LHCN-M2 (cell line): ENCODE data around the gene USP40. TPM values are rescaled to one million over a fixed set of nuclear protein-coding genes. Genes with fewer than 3 reads are reported as not detected.

Experiments used
- DNase-seq: peaks from one replicate; pipeline ENCODE4 v3.0.0-alpha.2; 2012; ENCODE audit warnings: low read depth
- total RNA-seq: library from RNA; depleted of rRNA; stranded (reverse); fragments of >200 nt; gene quantifications from 2 replicates; pipeline ENCODE4 v1.2.3, GENCODE V29; 2014

The USP40 gene
- total RNA-seq, 1 experiment from 2014 or later: 28.5 TPM

GRCh38 chr2:233444501-233444900 is 122.1 kb downstream of the USP40 start:
- DNase-seq: no peak

- DNase-seq: peak; percentile 64
Observed at GRCh38 chr2:233443511-233444183, 122.9 kb downstream of the USP40 start.

DNA sequence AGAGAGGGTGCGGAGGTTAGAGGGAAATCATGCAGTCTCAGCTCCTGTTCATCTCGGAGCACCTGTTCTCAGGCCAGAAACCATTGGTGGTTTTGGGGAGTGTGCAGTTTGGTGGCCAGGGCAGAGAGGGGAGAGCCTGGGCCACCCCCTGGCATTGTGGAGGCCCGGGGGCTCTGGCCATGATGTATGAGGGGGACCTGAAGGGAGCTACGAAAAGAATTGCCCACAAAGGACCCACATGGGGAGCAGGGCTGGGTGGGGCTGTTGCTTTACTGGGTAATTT is 124.6 kb downstream of the USP40 start:
- DNase-seq: no peak

- no peak for DNase-seq
Observed at GRCh38 chr2:233441161-233442027, 125.2 kb downstream of the USP40 start.

DNA sequence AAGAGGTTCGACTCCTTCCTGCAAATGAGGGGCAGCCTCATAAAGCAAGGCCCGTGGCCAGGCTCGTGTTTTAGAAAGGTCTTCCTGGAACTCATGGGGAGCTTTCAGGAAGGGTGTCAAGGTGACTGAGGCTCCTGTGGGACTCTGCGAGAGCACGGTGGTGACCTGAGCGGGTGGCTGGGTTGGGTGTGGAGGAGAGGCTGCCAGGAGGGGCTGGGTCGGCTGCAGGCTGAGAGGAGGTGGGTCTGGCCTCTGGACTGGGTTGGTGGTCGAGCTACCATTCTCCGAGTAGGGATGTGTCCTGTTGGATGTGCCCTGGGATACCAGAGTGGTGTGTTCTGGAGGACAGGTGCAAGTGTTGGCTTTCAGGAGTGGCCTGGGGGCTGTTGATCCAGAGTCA is 125.9 kb downstream of the USP40 start:
- no peak for DNase-seq

GRCh38 chr2:233440314-233440713 is 126.3 kb downstream of the USP40 start:
- DNase-seq: no peak

GRCh38 chr2:233439191-233439590 is 127.4 kb downstream of the USP40 start:
- DNase-seq: no peak

GRCh38 chr2:233438573-233439147 is 127.9 kb downstream of the USP40 start:
- DNase-seq: no peak

DNA sequence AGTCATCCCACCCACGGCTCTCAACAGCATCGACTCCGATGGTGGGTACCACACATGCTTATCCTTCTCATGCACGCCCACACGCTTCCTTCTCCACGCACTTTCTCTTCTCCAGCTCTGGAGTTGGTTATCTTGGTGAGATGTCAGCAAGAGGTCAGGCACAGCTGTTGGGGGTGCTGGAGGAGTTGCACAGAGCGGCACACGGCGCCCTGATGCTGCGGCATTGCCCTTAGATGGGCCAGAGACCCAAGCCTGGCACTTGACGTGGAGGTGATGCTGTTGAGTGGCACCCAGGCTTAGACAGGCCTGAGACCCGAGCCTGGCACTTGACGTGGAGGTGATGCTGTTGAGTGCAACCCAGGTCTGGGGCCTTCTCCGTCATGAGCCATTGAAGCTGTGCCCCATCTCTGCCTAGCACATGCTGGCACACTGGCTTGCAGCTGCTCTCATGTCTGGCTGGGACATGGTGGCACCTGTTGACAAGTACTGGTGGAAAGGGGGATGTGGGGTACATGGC is 129.1 kb downstream of the USP40 start:
- no peak for DNase-seq

DNA sequence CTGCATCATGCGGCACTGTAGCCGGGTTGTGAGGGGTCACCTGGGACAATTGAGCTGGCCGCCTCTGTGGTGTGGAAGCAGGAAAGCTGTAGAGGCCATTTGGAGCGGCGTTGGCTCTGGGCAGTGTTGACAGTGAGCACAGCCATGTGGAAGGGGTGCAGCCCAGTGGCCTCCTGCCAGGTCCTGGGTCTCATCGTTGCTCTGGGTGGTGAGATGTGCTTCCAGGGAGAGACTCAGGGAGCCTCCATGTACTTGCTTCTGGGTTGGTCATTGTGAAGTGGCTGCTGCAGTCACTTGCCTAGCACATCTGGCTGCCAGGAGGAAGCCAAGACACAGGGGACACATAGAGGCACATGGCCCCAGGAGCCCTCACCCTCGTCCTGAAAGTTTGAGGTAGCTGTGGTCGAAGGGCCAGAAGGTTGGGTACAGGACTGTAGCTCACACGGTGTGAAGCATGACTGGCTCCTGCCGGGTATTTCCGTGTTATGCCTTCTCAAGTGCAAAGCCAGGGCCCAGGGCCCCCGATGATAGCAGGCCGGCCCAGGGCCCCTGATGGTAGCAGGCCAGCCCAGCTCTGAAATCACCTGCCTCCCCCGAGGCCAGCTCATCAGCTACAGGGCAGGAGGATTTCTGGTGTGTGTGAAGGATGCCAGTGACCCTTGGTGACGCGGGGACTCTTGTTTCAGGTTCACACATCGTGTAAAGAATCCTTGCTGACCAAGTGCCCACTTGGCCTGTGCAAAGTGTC is 129.7 kb downstream of the USP40 start:
- DNase-seq: no peak

DNA sequence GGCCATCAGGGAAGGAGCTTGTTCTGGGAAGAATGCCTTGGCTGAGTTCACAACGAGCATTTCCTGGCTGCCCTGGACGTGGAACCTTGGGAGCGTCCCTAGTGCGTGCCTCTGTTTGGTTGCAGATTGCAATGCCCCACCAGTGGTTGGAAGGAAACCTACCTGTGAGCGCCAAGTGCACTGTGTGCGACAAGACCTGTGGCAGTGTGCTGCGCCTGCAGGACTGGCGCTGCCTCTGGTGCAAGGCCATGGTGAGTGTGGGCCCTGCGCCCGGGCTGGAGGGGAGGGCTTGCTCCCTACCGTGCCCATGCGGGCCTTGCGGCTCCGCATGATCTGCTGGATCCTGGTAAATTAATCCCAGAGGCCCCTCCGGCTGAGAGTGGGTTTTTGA is 130.4 kb downstream of the USP40 start:
- no peak for DNase-seq

DNA sequence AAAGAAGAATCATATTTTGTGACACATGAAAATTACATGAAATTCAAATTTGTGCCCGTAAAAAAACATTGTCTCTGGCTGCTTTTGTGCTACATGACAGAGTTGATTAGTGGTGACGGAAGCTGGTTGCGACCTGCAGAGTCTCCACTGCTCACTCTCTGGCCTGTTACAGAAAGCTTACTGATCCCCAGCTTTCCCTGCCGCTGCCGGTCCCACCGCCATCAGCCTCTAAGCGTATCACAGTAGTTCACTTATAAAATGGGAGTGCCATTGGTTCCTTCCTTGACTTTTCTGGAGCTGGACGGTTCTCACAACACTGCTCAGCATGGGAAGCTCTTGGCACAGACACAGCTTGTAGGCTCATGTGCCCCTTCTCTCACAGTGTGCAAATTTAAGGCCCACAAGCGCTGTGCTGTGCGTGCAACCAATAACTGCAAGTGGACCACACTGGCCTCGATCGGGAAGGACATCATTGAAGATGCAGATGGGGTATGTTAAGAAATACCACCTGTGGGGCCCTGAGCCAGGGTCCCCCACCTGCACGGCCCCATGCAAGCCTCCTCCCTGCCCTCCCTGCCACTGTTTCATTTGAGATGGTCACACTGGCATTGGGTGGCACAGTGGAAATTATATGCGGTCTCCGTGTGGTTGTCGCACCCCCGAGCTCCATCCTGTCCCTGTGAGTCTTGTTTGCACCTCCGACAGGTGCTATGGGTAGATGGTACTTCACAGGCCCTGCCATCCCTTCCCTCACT is 131.0 kb downstream of the USP40 start:
- DNase-seq: no peak

DNA sequence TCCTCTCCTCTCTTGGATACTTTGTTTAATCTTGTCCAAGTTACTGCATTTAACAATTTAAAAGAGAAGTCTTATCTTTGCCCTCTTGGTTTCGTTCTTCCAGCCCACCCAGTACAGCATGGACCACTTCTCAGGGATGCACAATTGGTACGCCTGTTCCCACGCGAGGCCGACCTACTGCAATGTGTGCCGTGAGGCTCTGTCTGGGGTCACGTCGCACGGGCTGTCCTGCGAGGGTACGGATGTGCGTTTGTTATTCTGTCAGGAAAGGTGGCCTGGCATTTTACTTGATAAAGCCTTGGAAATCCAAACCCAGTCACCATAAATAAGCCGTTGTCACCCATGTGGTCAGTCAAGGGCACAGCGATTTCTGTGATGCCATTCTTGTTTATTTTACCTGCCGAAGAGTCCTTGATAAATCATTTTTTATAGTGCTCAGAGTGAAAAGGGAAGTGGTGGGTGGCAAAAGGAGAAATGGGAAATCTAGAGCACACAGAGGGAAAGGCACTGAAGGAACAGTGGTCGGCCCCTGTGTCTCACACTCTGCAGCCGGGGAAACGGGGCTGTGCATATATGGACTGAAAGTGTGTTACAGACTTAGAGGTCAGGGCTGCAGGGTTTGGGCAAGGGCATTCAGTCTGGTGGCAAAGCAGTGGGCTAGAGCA is 131.8 kb downstream of the USP40 start:
- no peak for DNase-seq

DNA sequence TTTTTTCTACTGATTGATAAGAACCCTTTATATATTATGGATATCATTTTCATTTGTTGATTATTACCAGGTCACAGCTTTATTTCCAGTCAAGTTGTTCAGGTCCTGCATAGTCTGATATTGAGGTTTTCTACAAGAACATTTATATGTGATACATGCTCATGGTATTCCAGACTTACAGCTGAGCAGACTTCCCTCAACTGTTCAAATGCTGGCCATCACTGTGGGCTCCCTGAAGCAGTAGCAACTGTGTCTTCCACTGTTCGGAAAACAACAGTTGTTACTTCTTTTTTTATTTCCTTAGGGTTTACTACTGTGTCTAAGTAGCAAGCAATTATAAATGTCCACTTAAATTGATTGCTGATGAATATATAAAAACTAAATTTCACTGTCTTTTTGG is 132.8 kb downstream of the USP40 start:
- peak; percentile 63 for DNase-seq

DNA sequence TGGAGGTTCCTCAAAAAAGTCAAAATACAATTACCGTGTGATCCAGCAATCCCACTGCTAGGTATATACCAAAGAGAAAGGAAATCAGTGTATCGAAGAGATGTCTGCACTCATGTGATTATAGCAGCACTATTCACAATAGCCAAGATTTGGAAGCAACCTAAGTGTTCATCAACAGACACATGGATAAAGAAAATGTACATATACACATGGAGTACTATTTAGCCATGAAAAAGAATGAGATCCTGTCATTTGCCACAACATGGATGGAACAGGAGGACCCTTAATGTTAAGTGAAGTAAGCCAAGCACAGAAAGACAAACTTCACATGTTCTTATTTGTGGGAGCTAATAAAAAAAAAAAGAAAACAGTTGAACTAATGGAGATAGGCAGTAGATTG is 133.6 kb downstream of the USP40 start:
- no peak for DNase-seq

DNA sequence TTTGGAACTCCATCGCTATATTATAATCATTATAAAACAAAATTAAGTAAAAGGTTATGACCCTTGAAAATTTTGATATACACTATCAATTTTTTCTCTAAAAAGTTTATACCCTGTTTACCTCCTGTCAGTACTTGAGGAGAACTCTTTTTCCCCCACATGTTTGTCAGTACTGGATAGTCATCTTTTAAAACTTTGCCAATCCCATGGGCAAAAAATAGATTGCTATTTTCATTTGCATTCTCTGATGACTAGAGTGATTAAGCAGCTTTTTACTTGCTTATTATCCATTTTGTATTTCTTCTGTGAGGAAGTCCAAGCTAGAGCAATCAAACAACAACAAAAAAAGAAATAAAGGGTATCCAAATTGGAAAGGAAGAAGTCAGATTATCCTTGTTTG is 135.9 kb downstream of the USP40 start:
- DNase-seq: no peak

GRCh38 chr2:233430081-233430480 is 136.5 kb downstream of the USP40 start:
- DNase-seq: no peak

DNA sequence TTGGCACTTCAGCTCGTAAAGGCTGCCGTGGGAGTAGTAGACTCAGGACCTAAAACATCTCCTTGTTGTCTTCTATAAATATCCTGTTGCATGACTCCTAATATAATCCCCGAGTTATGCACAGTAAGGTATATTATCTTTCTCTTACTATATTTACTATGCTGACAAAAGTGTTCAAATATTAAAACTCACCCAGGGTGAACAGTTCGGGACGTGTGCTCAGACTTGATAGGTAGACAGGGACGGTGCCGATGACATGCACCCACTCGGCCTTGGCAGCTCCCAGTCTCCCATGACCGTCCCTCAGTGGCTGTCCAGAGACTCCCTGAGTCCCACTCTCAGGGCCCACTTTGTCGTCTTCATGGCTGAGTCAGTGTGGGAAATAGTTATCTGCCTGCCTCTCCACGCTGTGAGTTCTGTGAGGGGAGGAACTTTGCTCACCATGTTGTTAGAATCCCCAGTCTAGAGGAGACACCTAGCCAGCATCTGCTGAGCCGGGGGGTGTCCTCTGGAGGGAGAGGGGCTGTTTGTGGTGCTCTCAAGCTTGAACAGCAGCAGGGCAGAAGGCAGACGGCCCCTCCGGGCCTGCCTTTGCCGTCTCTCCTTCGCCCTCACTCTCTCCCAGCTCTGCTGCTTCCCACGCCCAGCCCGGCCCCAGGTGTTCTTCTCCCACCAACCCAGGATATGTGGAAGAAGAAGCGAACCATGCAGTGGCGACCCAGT is 137.2 kb downstream of the USP40 start:
- no peak for DNase-seq

GRCh38 chr2:233428438-233428837 is 138.1 kb downstream of the USP40 start:
- no peak for DNase-seq

GRCh38 chr2:233428008-233428407 is 138.6 kb downstream of the USP40 start:
- no peak for DNase-seq
